HG03175 (cell line): Measurements from ENCODE around the gene SEMA5A.

Experiments used
- ATAC-seq: cut with Tn5 transposase; IDR thresholded peaks from one replicate; pipeline ENCODE4 v1.9.1; 2021; ENCODE audit warnings: mild to moderate bottlenecking, moderate library complexity; ENCODE audit not compliant: unreplicated experiment

The SEMA5A gene

GRCh38 chr5:9452181-9452580 lies 93.7 kb downstream of the SEMA5A start:
- no peak for ATAC-seq

- no peak for ATAC-seq
These were observed 94.8 kb downstream of the SEMA5A start for GRCh38 chr5:9451037-9451436.

GRCh38 chr5:9447691-9448090 lies 98.2 kb downstream of the SEMA5A start:
- no peak for ATAC-seq

- ATAC-seq: no peak
These were observed 100.0 kb downstream of the SEMA5A start for GRCh38 chr5:9445826-9446388.

- no peak for ATAC-seq
These were observed 101.5 kb downstream of the SEMA5A start for GRCh38 chr5:9444346-9444745.

- no peak for ATAC-seq
These were observed 104.3 kb downstream of the SEMA5A start for GRCh38 chr5:9441610-9442009.

- no peak for ATAC-seq
These were observed 105.4 kb downstream of the SEMA5A start for GRCh38 chr5:9440517-9440916.

- ATAC-seq: no peak
These were observed 106.2 kb downstream of the SEMA5A start for GRCh38 chr5:9439531-9440292.

- no peak for ATAC-seq
These were observed 107.1 kb downstream of the SEMA5A start for GRCh38 chr5:9438596-9439354.

GRCh38 chr5:9437741-9438240 lies 108.1 kb downstream of the SEMA5A start:
- ATAC-seq: peak; percentile 60

GRCh38 chr5:9431496-9432258 lies 114.2 kb downstream of the SEMA5A start:
- no peak for ATAC-seq

GRCh38 chr5:9431151-9431495 lies 114.8 kb downstream of the SEMA5A start:
- ATAC-seq: no peak

- ATAC-seq: no peak
These were observed 115.6 kb downstream of the SEMA5A start for GRCh38 chr5:9430306-9430705.

GRCh38 chr5:9429691-9430215 lies 116.1 kb downstream of the SEMA5A start:
- ATAC-seq: no peak

GRCh38 chr5:9428272-9428671 lies 117.6 kb downstream of the SEMA5A start:
- ATAC-seq: peak; percentile 75

GRCh38 chr5:9425710-9426109 lies 120.2 kb downstream of the SEMA5A start:
- no peak for ATAC-seq

- ATAC-seq: no peak
These were observed 122.3 kb downstream of the SEMA5A start for GRCh38 chr5:9423571-9423970.

- no peak for ATAC-seq
These were observed 124.0 kb downstream of the SEMA5A start for GRCh38 chr5:9421884-9422283.

GRCh38 chr5:9419794-9420193 lies 126.1 kb downstream of the SEMA5A start:
- no peak for ATAC-seq

GRCh38 chr5:9415566-9415965 lies 130.3 kb downstream of the SEMA5A start:
- no peak for ATAC-seq

- ATAC-seq: no peak
These were observed 130.8 kb downstream of the SEMA5A start for GRCh38 chr5:9415091-9415490.
